RWPE2 (cell line): Measurements from ENCODE around the gene LTBR.

Experiments used
- ATAC-seq: fragments of 200-7000 bp; cut with Tn5 transposase; 3 replicates; pipeline ENCODE4 v1.9.1; 2021; ENCODE audit warnings: low read depth
- DNase-seq: peaks from one replicate; pipeline ENCODE4 v3.0.0-alpha.2; 2020; ENCODE audit warnings: low spot score
- H3K27ac ChIP-seq: fragments of 450-650 bp; 2 replicates; pipeline ENCODE4 v1.5.1; 2017; ENCODE audit warnings: mild to moderate bottlenecking; ENCODE audit not compliant: poor library complexity, severe bottlenecking
- H3K27me3 ChIP-seq: fragments of 250-450 bp; sonication (Bioruptor Pico); 2 replicates; pipeline ENCODE4 v1.5.1; 2021; ENCODE audit warnings: mild to moderate bottlenecking, moderate library complexity; ENCODE audit not compliant: insufficient read depth, poor library complexity, severe bottlenecking
- H3K36me3 ChIP-seq: fragments of 250-450 bp; sonication (Bioruptor Pico); 2 replicates; pipeline ENCODE4 v1.5.1; 2020; ENCODE audit warnings: low read depth, mild to moderate bottlenecking, moderate library complexity
- H3K4me1 ChIP-seq: fragments of 250-450 bp; sonication (Bioruptor Pico); 2 replicates; pipeline ENCODE4 v1.5.1; 2021; ENCODE audit warnings: mild to moderate bottlenecking, moderate library complexity; ENCODE audit not compliant: insufficient read depth, poor library complexity, severe bottlenecking
- H3K4me3 ChIP-seq: fragments of 250-450 bp; sonication (Bioruptor Pico); 2 replicates; pipeline ENCODE4 v1.5.1; 2021; ENCODE audit warnings: mild to moderate bottlenecking, moderate library complexity; ENCODE audit not compliant: severe bottlenecking
- H3K9me3 ChIP-seq: fragments of 250-450 bp; sonication (Bioruptor Pico); 2 replicates; pipeline ENCODE4 v1.5.1; 2021; ENCODE audit warnings: mild to moderate bottlenecking, moderate library complexity; ENCODE audit not compliant: severe bottlenecking
- TF ChIP-seq, protein P1 (sequence below): fragments of 450-650 bp; IDR thresholded peaks from one replicate; pipeline ENCODE4 v1.5.1; 2017; ENCODE audit warnings: mild to moderate bottlenecking, moderate library complexity; ENCODE audit not compliant: poor library complexity, severe bottlenecking

Gene LTBR

DNA sequence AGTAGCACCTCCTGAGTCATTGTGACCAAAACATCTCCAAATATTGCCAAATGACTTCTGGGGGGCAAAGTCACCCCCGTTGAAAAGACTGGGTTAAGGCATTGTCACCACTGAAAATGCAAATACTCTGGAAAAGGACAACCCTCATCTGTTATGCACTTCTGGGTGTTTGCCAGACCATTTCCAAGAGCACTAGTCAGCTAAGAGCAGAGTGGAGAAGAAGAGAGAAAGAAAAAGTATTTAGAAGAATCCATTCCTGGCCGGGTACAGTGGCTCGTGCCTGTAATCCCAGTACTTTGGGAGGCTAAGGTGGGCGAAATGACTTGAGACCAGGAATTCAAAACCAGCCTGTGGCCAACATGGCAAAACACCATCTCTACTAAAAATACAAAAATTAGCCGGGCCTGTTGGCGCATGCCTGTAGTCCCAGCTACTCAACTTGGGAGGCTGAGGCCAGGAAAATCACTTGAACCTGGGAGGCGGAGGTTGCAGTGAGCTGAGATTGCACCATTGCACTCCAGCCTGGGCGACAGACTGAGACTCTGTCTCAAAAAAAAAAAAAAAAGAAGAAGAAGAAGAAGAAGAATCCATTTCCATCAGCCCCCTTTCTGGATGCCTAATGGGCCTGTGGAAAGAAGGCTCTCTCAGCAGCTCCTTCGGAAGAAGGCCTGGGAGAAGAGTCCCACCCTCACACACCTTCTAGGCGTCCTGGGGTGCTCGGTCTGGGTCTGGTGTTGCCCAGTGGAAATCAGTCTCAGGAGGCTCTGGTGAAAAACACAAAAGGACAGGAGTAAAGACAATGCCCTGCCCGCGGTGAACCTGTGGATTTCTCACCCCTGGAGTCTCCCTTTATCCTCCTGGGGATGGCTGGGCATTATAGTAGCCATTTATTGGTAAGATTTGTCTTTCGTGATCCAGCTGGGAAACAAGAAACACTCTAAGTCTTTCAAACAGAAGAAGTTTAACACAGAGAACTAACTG lies 3.5 kb upstream of the LTBR start:
- DNase-seq (no peak), ATAC-seq (no peak)
- TF ChIP-seq, protein P1, sequence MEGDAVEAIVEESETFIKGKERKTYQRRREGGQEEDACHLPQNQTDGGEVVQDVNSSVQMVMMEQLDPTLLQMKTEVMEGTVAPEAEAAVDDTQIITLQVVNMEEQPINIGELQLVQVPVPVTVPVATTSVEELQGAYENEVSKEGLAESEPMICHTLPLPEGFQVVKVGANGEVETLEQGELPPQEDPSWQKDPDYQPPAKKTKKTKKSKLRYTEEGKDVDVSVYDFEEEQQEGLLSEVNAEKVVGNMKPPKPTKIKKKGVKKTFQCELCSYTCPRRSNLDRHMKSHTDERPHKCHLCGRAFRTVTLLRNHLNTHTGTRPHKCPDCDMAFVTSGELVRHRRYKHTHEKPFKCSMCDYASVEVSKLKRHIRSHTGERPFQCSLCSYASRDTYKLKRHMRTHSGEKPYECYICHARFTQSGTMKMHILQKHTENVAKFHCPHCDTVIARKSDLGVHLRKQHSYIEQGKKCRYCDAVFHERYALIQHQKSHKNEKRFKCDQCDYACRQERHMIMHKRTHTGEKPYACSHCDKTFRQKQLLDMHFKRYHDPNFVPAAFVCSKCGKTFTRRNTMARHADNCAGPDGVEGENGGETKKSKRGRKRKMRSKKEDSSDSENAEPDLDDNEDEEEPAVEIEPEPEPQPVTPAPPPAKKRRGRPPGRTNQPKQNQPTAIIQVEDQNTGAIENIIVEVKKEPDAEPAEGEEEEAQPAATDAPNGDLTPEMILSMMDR, result no peak
- H3K4me1 ChIP-seq, result peaks cover 31% of the 10 kb centered on the region
- H3K4me3 ChIP-seq, result no peak overlapping the region
- no peaks in the 10 kb centered on the region for H3K27me3 ChIP-seq
- peak overlapping the region; percentile 7 for H3K27ac ChIP-seq
- no peaks in the 10 kb centered on the region for H3K9me3 ChIP-seq
- H3K36me3 ChIP-seq, result peaks cover 10% of the 10 kb centered on the region

DNA sequence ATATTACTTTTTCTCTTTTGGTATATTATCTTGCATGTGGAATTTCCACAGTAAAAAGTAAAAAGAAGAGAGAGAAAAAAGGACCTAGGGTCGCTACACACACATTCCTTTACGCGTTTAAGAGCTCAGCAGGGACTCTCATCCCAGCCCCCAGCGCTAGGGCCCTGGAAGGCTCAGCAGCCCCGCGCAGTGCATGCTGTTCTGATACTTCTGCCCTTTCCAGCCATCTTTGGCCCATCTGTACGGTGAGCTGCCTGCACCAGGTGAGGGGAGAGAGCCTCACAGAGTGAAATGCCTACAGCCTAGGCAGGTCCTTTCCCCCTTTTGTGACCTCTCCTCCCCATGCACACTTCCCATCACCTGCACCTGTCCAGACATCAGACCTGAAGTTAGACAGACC lies 1.6 kb upstream of the LTBR start:
- no peak for ATAC-seq
- Histone ChIP-seq H3K36me3 (peaks cover 26% of the 10 kb centered on the region), H3K9me3 (no peaks in the 10 kb centered on the region), H3K27me3 (no peaks in the 10 kb centered on the region), H3K4me3 (no peak overlapping the region), H3K27ac (no peak overlapping the region), H3K4me1 (peaks cover 29% of the 10 kb centered on the region)
- DNase-seq, result no peak
- TF ChIP-seq, protein P1, result no peak

DNA sequence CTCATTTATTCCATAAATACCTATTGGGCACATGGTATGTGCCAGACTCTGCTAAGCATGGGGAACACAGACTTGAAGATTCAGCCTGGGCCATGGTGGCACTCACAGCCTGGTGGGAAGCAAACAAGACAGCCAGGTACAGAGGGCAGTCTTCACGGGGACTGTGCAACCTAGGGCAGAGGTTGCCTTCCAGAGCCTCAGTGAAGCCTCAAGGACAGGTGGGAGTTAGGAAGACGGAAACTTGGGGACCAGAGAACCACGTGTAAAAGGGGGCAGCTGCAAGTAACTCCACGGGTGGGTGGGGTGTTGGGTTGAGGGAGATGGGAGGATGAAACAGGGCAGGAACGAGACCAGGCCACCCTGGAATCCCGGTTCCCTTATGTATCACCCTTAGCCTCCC lies 980 bp upstream of the LTBR start:
- H3K4me3 ChIP-seq, result no peak overlapping the region
- no peak for ATAC-seq
- TF ChIP-seq, protein P1, result no peak
- H3K27me3 ChIP-seq, result no peaks in the 10 kb centered on the region
- peaks cover 23% of the 10 kb centered on the region for H3K4me1 ChIP-seq
- DNase-seq, result no peak
- no peaks in the 10 kb centered on the region for H3K9me3 ChIP-seq
- H3K27ac ChIP-seq, result peak overlapping the region; percentile 91
- H3K36me3 ChIP-seq, result peaks cover 32% of the 10 kb centered on the region

DNA sequence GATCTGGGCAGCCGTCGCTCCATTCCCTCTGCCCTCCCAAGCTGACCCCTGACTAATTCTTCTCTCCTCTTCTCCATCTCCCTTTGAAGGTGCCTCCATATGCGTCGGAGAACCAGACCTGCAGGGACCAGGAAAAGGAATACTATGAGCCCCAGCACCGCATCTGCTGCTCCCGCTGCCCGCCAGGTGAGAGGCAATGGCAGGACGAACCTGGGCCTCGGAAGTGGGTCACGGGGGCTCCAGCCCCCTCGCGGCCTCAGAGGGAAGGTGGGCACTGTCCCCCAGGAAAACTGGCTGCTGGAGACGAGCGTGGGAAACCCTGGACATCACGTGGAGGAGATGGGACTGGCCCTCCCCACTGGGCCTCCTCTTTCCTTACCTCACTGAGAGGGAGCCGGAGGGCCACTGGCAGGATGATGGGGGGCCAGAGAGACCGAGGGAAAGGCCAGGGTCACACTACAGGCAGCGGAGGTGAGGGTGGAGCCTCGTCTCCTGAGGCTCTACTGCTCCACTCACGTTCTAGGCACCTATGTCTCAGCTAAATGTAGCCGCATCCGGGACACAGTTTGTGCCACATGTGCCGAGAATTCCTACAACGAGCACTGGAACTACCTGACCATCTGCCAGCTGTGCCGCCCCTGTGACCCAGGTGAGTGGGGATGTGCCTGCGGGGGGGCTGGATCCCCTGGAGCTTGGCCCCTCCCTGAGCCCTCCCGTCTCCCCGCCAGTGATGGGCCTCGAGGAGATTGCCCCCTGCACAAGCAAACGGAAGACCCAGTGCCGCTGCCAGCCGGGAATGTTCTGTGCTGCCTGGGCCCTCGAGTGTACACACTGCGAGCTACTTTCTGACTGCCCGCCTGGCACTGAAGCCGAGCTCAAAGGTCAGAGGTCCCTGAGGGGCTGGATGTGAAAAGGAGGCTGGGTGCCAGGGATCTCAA lies 806 bp downstream of the LTBR start:
- Histone ChIP-seq H3K36me3 (peaks cover 50% of the 10 kb centered on the region), H3K27me3 (no peaks in the 10 kb centered on the region), H3K4me3 (peak overlapping the region; percentile 65), H3K9me3 (no peaks in the 10 kb centered on the region), H3K4me1 (peaks cover 18% of the 10 kb centered on the region), H3K27ac (peak overlapping the region; percentile 91)
- peak; percentile 14; the same call in 1 of the 3 replicates for ATAC-seq
- TF ChIP-seq, protein P1, result no peak
- no peak for DNase-seq
